ENCODE results near the gene MBTPS1.

MBTPS1 gene

DNA sequence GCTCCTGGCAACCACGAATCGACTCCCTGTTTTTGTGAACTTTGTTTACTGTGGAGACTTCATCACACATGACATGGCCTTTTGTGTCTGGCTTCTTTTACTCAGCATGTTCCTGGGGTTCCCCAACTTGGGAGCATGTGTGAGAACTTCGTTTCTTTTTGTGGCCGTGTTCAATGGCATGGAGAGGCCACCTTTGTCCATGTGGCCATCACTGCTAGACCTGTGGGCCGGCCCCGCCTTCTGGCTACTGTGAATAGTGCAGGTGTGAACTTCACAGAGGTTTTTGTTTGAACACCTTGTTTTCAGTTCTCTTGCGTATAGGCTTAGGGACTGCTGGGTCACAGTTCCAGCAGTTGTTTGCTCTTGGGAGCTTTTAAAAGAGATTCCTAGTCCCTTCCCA is 68.5 kb downstream of the MBTPS1 start:
- Histone ChIP-seq H3K79me2 (ENCODE audit: insufficient read depth, low read depth) (no peaks in the 10 kb centered on the region), H3K27me3 (ENCODE audit: insufficient read depth, low read depth) (peaks cover 15% of the 10 kb centered on the region; the same call in 1 of the 2 replicates), H3K4me1 (ENCODE audit: low read depth, poor library complexity, severe bottlenecking) (no peaks in the 10 kb centered on the region), H2AFZ (ENCODE audit: low read depth) (no peak overlapping the region), H4K20me1 (ENCODE audit: insufficient read depth) (no peaks in the 10 kb centered on the region), H3K4me2 (no peak overlapping the region), H3K36me3 (ENCODE audit: insufficient read depth) (no peaks in the 10 kb centered on the region), H3K27ac (no peak overlapping the region), H3K9ac (no peak overlapping the region), H3K4me3 (IDR thresholded peaks at IDR 0.05; ENCODE audit: insufficient read depth, low read depth, low read length) (no peak overlapping the region)
- TF ChIP-seq, protein P1, sequence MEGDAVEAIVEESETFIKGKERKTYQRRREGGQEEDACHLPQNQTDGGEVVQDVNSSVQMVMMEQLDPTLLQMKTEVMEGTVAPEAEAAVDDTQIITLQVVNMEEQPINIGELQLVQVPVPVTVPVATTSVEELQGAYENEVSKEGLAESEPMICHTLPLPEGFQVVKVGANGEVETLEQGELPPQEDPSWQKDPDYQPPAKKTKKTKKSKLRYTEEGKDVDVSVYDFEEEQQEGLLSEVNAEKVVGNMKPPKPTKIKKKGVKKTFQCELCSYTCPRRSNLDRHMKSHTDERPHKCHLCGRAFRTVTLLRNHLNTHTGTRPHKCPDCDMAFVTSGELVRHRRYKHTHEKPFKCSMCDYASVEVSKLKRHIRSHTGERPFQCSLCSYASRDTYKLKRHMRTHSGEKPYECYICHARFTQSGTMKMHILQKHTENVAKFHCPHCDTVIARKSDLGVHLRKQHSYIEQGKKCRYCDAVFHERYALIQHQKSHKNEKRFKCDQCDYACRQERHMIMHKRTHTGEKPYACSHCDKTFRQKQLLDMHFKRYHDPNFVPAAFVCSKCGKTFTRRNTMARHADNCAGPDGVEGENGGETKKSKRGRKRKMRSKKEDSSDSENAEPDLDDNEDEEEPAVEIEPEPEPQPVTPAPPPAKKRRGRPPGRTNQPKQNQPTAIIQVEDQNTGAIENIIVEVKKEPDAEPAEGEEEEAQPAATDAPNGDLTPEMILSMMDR (conservative IDR thresholded peaks at IDR 0.05; ENCODE audit: low read depth, low read length) = no peak

DNA sequence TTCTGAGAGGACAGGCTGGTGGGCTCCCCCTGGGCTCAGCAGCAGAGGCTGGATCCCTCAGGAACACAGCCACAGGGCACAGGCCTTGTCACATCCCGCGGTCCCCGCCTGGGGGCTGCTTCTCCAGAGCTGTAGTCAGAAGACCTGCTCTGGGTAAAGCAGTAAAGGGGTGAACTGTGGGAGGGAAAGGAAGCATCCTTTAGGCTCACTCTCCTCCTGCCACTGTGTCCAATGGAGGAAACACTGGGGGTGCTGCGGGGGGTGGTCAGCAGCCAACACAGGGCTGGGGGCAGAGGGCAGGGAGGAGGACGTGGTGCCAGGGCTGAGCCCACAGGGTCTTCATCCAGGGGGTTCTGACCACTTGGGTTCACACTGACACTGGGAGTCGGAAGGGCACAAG is 69.1 kb downstream of the MBTPS1 start:
- Histone ChIP-seq H3K9ac (no peak overlapping the region), H4K20me1 (ENCODE audit: insufficient read depth) (no peaks in the 10 kb centered on the region), H3K4me3 (IDR thresholded peaks at IDR 0.05; ENCODE audit: insufficient read depth, low read depth, low read length) (no peak overlapping the region), H3K79me2 (ENCODE audit: insufficient read depth, low read depth) (no peaks in the 10 kb centered on the region), H3K36me3 (ENCODE audit: insufficient read depth) (no peaks in the 10 kb centered on the region), H3K4me2 (no peak overlapping the region), H3K27ac (no peak overlapping the region), H2AFZ (ENCODE audit: low read depth) (no peak overlapping the region), H3K27me3 (ENCODE audit: insufficient read depth, low read depth) (peaks cover 19% of the 10 kb centered on the region; the same call in 1 of the 2 replicates), H3K4me1 (ENCODE audit: low read depth, poor library complexity, severe bottlenecking) (no peaks in the 10 kb centered on the region)
- TF ChIP-seq, protein P1 (conservative IDR thresholded peaks at IDR 0.05; ENCODE audit: low read depth, low read length) = no peak

DNA sequence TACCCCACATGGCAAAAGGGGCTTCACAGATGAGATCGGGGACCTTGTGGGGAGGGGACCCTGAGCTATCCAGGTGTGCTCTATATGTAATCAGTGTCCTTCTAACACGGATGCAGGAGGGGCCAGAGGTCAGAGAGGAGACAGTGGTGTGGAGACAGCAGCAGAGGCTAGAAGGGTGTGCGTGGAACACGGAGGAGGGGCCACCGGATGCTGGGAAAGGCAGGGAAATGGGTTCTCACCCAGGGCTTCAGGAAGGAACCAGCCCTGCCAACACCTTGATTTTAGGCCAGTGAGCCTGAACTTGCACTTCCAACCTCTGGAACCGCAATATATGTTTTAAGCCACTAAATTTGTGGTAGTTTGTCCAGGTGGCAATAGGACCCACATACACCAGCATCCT is 69.5 kb downstream of the MBTPS1 start:
- no peaks in the 10 kb centered on the region for H3K4me1 ChIP-seq (ENCODE audit: low read depth, poor library complexity, severe bottlenecking)
- no peak overlapping the region for H3K9ac ChIP-seq
- TF ChIP-seq, protein P1 (conservative IDR thresholded peaks at IDR 0.05; ENCODE audit: low read depth, low read length) = no peak
- H3K4me2 ChIP-seq = no peak overlapping the region
- H4K20me1 ChIP-seq (ENCODE audit: insufficient read depth) = no peaks in the 10 kb centered on the region
- no peaks in the 10 kb centered on the region for H3K36me3 ChIP-seq (ENCODE audit: insufficient read depth)
- no peak overlapping the region for H3K4me3 ChIP-seq (IDR thresholded peaks at IDR 0.05; ENCODE audit: insufficient read depth, low read depth, low read length)
- H3K79me2 ChIP-seq (ENCODE audit: insufficient read depth, low read depth) = no peaks in the 10 kb centered on the region
- no peak overlapping the region for H2AFZ ChIP-seq (ENCODE audit: low read depth)
- H3K27me3 ChIP-seq (ENCODE audit: insufficient read depth, low read depth) = peaks cover 23% of the 10 kb centered on the region; the same call in 1 of the 2 replicates
- H3K27ac ChIP-seq = no peak overlapping the region

DNA sequence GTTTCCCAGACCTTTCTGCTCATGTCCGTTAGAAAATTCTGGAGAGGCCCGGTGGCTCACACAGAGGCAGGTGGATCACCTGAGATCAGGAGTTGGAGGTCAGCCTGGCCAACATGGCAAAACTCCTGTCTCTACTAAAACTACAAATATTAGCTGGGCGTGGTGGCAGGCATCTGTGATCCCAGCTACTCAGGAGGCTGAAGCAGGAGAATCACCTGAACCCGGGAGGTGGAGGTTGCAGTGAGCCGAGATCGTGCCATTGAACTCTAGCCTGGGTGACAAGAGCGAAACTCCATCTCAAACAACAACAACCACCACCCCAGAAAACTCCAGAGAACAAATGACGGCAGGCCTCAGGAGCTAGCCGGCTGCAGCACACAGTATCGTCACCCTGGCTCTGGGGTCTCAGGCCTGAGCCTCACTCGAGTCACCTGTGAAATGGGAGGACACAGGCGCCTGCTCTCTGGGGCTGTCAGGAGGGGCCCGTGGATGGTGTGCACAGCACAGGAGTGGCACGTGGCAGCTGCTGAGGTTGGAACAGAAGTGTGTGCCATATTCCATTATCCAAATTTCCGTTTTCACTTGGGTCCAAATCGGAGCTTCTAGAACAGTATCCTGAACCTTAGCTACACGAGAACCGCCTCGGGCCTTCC is 70.8 kb downstream of the MBTPS1 start:
- no peak overlapping the region for H3K9ac ChIP-seq
- TF ChIP-seq, protein P1 (conservative IDR thresholded peaks at IDR 0.05; ENCODE audit: low read depth, low read length) = no peak
- H3K4me1 ChIP-seq (ENCODE audit: low read depth, poor library complexity, severe bottlenecking) = no peaks in the 10 kb centered on the region
- no peak overlapping the region for H2AFZ ChIP-seq (ENCODE audit: low read depth)
- no peak overlapping the region for H3K4me2 ChIP-seq
- no peak overlapping the region for H3K27ac ChIP-seq
- no peaks in the 10 kb centered on the region for H3K79me2 ChIP-seq (ENCODE audit: insufficient read depth, low read depth)
- no peaks in the 10 kb centered on the region for H3K36me3 ChIP-seq (ENCODE audit: insufficient read depth)
- H4K20me1 ChIP-seq (ENCODE audit: insufficient read depth) = no peaks in the 10 kb centered on the region
- H3K27me3 ChIP-seq (ENCODE audit: insufficient read depth, low read depth) = peaks cover 35% of the 10 kb centered on the region
- no peak overlapping the region for H3K4me3 ChIP-seq (IDR thresholded peaks at IDR 0.05; ENCODE audit: insufficient read depth, low read depth, low read length)

Measured in KMS-11 (cell line).